VCaP (cell line): ENCODE results near the gene PPM1H.
"Not testable (repeated sequence)": the region's sequence is repeated elsewhere in the genome, so short reads cannot be mapped to it uniquely, and the experiment has no call there.

ENCODE experiments used
- H3K27ac ChIP-seq: fragments of 450-650 bp; 2 replicates; pipeline ENCODE4 v1.5.1; 2017
- TF ChIP-seq, protein P1 (sequence below): fragments of 450-650 bp; conservative IDR thresholded peaks from 2 replicates; pipeline ENCODE4 v1.5.1; 2017; ENCODE audit warnings: mild to moderate bottlenecking, moderate library complexity

PPM1H gene

DNA sequence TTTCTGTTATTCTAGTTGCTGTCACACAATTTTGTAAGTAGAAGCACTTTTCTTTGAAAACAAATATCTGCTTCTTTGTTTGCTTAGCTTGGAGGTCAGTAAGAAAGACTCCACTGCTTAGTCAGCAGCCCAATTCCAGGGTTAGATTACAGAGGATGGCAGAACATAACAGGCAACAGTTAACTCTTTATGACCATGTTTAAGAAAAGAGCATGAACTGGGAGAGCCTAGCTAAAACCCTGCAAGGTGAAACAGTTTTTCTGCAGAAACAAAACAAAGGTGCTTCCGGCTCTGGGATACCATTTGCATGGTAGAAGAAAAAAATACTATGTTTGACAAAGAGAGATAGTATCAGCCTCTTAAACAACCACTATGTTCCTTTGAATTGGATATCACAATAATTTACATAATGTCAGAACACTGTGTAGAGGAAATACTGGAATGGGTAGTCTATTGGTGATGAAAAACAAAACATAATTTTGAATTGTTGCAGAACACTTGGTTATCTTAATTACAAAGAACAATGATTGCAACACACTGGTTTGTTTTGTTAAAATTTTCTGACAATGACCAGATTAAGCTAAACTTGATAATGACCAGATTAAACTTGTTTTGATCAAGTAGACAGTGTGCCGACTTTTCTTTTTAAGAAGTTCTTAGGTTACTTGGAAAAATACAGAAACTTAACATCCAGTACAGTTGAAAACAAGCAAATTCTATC lies 22.4 kb upstream of the PPM1H start:
- TF ChIP-seq, protein P1, sequence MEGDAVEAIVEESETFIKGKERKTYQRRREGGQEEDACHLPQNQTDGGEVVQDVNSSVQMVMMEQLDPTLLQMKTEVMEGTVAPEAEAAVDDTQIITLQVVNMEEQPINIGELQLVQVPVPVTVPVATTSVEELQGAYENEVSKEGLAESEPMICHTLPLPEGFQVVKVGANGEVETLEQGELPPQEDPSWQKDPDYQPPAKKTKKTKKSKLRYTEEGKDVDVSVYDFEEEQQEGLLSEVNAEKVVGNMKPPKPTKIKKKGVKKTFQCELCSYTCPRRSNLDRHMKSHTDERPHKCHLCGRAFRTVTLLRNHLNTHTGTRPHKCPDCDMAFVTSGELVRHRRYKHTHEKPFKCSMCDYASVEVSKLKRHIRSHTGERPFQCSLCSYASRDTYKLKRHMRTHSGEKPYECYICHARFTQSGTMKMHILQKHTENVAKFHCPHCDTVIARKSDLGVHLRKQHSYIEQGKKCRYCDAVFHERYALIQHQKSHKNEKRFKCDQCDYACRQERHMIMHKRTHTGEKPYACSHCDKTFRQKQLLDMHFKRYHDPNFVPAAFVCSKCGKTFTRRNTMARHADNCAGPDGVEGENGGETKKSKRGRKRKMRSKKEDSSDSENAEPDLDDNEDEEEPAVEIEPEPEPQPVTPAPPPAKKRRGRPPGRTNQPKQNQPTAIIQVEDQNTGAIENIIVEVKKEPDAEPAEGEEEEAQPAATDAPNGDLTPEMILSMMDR = no peak
- H3K27ac ChIP-seq = peak overlapping the region; percentile 89

DNA sequence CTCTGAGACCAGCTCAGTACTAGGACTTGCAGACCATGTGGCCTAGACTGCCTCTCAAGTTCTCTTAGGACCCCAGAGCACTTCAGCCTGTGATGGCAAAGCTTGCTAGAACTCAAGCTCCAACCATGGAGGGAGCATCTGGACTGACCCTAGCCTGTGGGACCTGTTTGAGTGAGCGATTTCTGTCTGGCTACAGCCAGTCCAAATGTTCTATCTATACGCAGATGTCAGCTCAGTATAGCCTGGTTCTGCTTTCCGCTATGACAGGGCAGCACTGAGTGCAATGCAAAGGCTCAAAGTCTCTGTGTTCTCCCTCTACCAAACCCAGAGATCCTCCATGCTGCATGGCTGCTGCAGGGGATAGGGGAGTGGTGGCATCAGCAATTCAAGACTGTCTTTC lies 20.7 kb upstream of the PPM1H start:
- TF ChIP-seq, protein P1 = no peak

DNA sequence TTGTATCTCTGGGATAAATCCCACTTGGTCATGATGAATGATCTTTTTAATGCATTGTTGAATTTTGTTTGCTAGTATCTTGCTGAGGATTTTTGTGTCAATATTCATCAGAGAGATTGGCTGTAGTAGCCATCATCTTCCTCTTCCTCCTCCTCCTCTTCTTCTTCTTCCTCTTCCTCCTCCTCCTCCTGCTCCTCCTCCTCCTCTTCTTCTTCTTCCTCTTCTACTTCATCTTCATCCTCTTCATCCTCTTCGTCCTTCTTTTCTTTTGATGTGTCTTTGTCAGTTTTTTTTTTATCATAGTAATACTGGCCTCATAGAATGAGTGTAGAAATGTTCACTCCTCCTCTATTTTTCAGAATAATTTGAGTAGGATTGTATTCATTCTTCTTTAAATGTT lies 15.4 kb upstream of the PPM1H start:
- no peak overlapping the region for H3K27ac ChIP-seq
- TF ChIP-seq, protein P1 = no peak

More for the DNA sequence above, 20.7 kb upstream of the PPM1H start:
- H3K27ac ChIP-seq = peak overlapping the region; percentile 89

DNA sequence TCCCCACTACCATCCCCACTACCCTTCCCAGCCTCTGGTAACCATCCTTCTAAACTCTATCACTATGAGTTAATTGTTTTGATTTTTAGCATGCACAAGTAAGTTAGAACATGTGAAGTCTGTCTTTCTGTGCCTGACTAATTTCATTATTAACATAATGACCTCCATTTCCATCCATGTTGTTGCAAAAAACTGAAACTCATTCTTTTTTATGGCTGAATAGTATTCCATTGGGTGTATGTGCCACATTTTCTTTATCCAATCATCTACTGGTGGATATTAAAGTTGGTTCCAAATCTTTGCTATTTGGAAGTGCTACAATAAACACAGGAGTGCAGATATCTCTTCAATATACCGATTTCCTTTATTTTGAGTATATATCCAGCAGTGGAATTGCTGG lies 13.2 kb upstream of the PPM1H start:
- TF ChIP-seq, protein P1 = no peak

DNA sequence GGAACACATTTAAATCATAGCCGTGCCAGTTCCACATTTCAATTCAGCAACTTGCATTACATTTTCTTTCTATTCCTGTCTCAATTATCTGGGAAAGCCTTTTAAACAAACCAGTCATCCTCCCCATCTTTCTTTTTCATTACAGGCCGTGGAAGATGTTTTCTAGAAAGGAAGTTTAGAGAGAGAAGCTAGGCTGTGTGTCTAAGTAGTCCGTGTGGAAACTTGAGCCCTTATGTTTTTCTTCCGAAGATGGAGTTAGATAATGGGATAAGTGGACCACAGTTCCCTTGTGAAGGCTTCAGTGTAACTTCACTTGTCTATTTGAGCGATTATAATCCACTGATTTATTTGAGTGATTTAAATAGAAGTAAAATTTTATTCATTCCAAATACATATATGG lies 12.4 kb upstream of the PPM1H start:
- H3K27ac ChIP-seq = no peak overlapping the region
- TF ChIP-seq, protein P1 = no peak

More for the DNA sequence above, 13.2 kb upstream of the PPM1H start:
- no peak overlapping the region for H3K27ac ChIP-seq

DNA sequence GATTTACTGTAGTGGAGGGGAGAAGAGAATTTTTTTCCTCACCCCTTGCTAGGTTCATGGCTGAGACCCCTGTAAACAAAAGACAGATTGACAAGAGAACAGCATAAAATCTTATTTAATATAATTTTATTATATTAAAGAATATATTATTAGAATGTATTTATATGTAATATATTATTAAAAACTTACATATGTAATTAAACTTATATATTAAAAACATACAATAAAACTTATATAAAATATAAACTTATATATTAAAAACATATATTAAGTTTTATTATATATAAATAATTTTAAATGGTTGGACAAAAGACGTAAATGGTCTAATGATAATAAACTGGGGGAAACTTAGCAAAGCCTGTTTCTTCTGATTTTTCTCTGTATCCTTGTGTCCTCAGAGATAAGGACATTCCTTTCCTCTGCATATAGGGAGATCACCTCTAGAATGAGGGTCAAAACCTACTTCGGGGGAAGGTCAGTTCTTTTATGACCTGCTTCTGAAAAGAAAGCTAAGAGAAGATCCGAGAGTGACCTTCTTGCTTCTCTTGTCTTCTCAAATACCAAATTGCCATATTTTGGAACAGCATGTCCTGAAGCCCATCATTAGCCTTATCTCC lies 8.9 kb upstream of the PPM1H start:
- TF ChIP-seq, protein P1 = no peak
- no peak overlapping the region for H3K27ac ChIP-seq

DNA sequence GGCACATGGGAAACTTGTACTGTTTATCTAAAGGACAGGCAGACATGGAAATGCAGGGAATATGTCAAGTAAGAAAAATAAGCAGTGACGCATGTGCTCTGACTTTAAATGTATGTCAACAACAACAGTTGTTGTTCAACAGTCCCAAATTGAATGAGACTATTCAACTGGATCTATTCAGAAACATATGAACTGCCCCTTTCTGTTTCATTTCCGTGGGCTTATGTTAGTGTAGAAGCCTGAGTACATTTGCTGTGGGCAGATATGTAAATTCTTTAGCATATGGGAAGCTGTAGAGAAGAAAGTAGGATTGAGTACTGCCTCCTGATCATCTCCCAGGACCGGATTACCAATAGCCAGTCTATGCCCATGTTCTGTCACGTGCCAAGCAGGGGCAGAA lies 7.4 kb upstream of the PPM1H start:
- not testable (repeated sequence) for H3K27ac ChIP-seq

DNA sequence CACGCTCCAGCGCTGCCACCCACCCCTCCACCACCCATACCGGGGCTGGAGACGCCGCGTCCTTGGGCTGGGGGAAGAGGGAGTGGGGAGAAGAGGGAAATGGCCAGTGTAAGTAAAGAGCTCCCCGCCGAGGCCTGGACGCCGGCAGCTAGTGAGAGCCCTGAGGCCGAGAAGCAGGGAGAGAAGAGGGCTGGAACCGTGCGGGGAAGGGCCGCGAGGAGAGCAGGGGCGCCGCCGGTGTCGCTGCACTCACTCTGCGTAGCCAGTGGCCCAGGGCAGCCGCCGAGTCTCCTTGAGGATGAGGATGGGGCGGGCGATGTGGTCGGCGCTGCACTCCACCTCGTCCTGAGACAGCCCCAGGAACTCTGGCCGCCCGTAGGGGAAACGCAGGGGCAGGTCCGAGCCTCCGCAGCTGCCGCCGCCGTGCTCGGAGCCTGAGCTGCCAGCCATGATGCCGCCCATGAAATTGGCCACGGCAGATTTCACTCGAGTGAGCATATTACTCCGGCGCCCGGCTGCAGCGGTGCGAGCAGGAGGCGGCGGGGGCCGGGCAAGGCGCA lies 631 bp downstream of the PPM1H start:
- peak overlapping the region; percentile 95 for H3K27ac ChIP-seq
- TF ChIP-seq, protein P1 = no peak
